NCI-H1694 (cell line): ENCODE results near the gene AKAP13.

ENCODE experiments used
- DNase-seq: peaks from one replicate; lab custom pipeline; 2025; lab: John Stamatoyannopoulos, UW

Gene AKAP13

DNA sequence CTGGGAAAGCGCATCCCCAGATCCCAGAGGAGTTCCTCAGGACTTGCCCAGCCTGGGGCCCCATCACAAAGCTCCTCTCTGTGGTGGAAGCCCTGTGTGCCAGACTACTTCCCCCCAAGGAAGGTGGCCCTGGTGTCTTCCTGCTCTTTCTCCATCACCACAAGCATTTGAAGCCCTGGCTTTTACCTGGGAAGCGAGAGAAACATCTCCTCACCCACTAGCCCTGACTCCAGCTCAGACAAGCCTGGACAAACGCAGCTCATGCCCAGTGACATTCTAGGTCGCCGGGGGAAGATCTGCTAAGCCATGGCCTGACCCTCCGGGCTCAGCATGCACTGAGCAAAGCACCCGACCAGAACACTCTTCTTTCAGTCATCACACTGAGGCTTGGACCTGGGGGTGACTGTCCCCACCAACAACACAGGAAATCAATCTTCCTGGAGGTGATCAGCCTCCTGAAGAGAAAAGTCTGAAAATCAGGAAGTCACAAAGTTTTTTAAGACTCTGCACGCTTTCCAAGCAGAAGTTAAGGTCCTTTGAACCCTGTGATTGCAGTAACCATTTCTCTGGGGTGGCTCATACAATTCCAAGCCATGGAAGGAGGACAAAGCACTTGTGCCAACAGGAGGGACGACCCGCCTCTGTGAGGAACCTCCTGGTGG, 373.5 kb downstream of the AKAP13 start:
- DNase-seq = no peak

DNA sequence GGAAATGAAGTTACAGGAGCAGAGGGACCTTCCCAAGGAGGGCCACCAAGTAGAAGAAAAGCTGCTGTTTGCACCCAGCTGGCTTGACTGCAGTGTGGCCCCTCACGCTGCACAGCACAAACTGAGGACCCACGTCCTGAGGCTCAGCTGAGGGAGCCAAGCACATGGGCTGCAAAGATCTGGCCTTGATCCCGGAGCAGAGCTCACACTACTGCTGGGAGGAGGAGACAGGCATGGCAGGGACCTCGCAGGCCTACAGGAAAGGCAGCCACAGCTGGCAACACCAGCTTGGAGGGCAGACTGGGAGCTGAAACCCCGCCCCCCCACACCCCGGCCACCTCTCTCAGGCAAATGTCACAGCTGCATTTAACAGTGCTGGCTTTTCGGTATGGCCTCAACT, 374.6 kb downstream of the AKAP13 start:
- DNase-seq = peak; percentile 63

DNA sequence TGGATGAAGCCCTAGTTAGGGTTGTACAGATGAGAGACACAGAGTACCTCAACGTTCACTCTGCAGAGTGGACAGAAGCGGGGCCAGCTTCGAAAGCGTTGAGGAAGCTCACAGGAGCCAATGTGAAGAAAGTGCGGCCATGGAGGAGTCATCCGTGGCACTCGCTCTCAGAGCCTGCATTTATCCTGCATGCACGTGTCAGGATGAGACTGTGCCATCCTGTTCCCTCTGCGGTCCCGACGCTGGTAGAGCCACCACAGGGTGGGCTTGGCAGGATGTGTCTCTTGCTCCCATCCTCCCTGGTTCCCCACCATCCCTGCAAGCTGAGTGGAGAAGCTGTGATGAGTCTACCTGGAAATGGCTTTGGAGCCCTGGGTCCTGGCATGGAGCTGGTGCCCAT, 375.1 kb downstream of the AKAP13 start:
- DNase-seq = no peak

DNA sequence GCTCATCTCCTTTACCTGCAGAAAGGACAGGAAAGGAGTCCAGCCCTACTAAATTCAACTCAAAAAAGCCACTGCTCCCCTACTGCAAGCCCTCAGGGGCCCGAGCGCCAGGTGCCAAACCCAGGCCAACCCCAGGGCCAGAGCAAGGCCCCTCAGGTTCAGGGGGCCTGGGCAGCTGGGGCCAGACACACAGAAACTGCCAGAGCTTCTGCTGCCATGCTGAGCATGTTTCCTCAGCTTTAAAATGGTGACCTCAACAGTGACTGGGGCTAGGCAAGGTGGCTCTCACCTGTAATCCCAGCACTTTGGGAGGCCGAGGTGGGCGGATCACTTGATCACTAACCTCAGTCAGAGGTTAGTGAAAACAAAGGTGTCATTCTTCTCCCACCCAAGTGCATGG, 375.5 kb downstream of the AKAP13 start:
- DNase-seq = no peak

DNA sequence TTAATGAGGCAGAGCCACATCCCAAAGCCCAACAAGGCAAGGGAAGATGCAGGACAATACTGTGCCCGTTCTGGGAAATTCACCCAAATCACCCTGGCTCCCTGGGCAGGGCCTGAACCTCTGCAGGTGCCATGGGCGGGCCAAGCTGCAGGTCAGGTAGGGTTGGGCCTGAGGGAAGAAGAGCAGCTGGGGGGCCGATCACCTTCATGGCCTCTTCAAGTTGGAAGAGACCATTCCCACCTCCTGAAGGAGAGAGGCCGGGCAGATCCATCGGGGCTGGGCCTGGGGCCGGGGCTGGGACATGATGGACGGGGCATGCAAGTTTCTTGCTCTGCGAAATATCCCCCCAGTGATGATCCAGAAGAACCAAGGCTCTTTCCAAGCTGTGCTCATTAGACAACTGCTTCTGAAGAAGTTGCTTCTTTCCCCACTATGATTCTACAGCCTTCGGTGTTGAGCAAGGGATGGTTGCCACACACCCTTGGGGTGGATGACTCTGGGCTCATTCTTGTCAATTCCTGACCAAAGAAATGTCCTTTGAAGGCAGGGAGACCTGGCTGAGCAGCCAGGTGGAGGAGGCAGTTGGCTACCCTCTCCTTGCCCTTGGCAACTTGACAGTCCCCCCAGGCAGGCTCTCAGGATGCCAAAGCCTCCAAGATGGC, 376.1 kb downstream of the AKAP13 start:
- no peak for DNase-seq

DNA sequence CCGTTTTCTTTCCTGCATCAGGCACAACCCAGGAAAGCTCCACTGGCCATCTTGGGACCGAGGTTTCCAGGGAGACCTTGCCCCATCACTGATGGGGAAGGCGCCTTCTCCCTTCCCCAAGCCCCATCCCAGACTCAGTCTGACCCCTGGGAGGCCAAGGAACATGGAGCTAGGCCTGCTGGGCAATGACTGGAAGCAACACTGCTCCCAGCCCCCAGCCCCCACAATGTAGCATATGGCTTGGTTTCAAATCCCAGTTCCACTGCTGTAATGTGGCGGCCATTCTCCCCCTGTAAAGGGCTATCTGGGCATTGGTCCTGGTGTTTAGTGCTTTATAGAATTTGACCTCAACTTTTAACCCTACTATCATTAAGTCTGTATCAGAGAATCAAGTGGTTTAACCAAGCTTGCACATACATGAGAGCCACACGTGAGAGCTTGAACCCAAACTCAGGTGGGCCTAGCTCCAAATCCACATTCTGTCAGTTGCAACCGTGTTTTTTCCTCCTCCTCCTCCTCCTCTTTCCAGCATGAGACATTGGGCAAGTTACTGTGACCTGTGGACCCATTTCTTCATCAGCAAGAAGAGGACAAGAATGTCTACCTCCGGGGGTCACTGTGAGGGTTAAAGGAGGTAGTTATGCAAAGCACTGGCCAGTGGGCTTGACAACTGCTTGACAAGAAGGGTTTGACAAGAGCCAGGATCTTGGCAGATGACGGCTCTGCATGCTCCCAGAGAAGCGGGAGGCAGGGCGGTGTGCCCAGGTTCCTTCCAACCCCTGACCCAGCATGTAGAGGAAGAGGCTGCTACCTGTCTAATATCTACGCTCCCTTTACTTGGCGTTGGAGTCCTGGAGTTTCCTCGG, 376.9 kb downstream of the AKAP13 start:
- DNase-seq = no peak

DNA sequence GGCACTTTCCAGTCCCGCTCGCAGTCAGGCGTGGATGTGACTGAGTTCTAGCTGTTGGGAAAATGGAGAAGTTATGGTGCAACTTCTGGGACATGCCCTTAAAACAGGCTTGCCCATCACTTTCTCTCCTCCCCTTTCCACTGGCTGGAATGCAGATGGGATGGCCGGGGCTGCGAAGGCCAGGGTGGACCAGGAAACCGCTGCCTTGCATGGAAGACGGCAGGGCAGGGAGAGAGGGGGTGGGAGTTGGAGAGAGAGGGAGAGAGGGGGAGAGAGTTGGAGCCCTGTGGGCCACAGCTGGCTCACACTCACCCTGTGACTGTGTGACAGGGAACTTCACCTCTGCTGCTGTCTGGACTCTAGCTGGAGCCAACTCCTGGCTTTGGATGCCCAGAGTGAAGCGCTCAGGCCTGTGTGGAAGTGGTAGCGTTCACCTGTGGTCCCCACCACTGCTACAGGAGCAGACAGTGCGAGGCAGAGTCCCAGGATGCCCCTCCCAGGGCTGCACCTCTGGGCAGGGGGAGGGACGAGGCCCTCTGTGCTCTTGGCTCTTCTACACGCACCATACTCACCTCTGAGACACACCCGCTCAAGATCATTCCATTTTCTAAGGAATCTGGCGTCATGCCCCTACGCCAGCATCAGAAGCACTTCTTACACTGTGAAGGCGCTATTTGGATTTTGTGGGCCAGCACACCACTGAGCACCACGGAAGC, 377.7 kb downstream of the AKAP13 start:
- no peak for DNase-seq

DNA sequence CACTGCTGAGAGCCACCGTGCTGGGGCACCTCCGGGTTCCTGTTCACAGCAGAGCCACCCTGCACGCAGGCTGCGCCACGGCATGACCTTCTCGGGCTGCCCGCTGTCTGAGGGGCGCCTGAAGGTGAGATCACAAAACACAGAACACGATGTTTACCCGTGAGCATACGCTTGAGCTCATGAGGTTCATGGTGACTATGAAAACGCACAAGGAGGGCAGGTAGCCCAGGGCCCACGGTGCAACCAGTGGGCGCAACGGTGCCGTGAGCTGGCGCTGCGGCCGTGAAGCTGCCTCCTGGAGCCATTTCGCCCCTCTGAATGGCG, 378.2 kb downstream of the AKAP13 start:
- DNase-seq = no peak

DNA sequence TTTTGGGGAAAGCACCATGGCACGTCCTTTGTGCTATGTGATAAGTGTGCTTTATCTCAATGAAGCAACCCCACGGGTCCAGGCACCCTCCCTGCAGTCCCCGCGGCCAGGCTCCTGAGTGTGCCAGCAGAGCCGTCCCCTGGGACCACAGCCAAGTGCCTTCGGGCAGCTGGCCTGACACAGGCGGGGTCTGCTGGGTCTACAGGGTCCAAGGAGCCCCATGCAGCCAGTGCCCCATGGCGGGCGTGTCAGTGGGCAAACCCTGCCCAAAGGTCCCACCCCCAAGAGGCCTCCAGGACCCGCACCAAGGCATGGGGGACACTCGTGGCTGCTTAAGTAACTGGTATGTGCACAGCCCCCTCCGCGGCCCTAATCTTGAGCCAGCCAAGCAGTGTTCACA, 379.0 kb downstream of the AKAP13 start:
- DNase-seq = no peak

DNA sequence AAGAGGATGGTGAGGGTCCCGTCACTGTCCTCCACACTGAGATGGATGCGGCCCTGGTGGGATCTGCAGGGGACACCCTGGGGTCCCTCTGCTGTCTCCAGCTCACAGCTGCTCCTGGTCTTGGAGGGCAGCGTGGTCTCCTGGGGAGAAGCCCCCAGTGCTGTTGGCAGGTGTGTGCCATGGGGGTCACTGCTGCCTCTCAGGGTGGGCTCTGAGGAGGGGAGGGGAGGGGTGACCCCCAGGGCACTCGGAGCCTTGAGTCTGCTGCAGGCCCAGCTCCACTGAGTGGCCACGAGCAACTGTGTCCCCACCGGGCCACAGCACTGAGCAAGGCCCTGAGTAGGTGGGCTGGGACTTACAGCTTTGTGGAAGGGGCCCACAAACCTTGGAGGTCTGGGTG, 379.6 kb downstream of the AKAP13 start:
- DNase-seq = no peak

DNA sequence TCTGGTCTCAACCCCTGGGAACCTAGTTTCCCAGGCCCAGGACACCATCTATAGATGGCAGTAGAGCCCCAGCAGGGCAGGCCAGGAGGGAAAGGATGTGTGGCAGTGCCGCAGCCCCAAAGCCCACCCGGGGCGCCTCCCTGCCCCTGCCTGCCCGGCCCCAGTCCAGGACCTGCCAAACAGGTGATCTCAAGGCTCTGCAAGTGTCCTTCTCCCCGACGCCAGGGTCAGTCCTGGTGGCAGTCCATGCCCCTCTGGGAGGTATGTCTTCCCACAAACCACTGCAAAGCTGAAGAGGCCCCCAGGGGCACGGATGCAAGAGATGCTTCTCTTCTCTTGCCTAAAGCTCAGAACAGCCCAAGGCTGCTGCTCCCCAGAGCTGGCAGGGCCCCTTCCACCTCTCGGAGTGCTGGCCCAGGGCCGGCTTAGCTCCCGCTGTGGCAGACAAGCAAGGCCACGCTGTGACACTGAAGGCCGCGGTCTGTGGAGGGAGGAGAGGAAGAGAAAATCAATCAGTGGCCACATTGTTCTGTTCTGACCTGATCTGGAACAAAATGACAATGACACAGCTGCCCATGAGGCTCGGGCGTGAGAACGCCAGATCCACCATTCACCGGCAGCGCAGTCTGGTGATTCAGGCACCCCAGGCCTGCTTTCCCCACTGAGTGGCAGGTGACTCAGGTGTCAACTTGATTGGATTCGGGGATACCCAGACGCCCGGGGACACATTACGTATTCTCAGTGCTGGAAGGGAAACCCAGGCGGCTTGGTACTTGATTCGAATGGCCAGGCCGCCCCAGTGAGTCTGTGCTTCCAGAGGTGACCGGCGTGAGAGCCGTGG, 380.3 kb downstream of the AKAP13 start:
- no peak for DNase-seq

DNA sequence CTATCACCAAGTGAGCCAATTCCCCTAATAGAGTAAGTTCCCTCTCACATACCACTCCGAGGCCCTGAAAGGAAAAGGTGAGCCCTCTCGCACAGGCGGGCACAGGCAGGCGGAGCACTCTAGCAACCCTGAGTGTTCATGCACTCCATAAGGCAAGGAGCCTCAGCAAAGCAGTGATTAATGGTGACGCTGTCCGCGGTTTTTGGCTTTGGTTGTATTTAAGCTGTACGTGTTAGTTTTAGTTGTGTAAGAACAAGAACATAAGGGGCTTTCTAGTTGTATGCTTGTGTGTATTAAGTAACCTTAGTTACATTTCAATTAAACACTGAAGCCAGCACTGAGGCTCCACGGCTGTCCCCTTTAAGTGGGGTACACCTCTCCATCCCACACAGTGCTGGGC, 381.2 kb downstream of the AKAP13 start:
- no peak for DNase-seq

DNA sequence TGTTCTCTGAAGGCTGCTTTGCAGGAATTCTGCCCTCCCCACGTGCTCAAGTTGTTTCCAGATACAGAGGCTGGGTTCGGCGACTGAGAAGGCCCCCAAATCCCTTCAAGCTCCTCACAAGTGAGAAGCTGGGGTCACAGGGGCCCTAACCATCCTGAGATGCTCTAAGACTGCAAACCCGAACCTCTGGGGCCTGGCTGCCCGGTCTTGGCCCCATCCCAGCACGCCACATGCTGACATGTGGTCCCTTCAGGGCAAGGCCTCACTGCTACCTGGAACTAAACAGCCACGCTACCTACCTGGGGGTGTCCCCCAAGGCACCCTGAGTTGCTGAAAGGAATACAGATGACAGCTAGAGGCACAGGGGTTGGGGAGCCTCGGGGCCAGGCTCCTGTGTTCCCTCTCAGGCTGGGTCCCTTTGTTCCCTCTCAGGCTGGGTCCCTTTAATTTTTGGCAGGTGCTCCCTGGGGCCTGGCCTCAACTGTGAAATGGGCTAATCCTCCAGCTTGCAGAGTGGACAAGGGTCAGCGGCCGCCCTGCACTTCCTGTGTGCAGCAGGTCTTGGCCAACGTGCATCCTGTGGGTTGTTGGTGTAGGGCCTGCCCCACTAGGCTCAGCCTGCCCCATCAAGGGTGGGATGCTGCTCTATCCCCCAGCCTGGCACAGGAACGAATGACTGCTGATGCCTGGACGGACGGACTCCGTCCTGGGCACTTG, 381.8 kb downstream of the AKAP13 start:
- no peak for DNase-seq

DNA sequence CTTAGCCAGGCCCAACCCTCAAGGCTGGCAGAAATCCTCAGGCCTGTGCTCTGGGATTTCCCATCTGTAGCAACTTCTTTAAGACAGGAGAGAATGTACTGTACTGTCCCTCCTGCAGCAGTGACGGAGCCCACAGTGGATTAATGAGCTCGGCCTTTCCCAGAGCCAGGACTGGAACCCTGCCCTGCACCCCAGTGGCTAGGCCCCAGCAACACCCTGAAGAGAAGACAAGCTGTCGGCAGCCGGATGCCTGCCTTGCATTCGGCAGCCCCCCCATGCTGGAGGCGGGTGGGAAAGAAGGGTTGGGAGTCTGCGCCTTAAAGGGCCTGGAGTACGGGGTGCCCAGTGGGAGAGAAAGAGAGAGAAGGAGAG, 382.3 kb downstream of the AKAP13 start:
- no peak for DNase-seq

DNA sequence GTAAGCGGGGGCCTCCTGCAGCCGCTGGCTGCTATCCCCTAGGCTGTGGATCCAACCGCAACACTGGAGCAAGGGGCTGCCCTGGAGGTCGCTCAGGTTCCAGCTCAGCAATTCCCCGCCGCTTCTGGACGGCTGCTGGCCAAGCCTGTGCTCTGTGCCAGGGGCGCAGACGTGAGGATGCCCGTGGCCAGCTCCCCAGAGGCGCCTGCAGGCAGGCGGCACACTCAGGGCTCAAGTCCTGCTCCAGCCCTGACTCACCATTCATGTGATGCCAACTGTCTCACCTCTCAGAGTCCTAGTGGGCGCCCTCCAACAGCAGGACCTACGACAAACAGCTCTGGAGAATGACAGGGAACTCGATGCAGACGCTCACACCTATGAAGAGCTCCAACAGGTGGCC, 382.8 kb downstream of the AKAP13 start:
- DNase-seq = no peak

DNA sequence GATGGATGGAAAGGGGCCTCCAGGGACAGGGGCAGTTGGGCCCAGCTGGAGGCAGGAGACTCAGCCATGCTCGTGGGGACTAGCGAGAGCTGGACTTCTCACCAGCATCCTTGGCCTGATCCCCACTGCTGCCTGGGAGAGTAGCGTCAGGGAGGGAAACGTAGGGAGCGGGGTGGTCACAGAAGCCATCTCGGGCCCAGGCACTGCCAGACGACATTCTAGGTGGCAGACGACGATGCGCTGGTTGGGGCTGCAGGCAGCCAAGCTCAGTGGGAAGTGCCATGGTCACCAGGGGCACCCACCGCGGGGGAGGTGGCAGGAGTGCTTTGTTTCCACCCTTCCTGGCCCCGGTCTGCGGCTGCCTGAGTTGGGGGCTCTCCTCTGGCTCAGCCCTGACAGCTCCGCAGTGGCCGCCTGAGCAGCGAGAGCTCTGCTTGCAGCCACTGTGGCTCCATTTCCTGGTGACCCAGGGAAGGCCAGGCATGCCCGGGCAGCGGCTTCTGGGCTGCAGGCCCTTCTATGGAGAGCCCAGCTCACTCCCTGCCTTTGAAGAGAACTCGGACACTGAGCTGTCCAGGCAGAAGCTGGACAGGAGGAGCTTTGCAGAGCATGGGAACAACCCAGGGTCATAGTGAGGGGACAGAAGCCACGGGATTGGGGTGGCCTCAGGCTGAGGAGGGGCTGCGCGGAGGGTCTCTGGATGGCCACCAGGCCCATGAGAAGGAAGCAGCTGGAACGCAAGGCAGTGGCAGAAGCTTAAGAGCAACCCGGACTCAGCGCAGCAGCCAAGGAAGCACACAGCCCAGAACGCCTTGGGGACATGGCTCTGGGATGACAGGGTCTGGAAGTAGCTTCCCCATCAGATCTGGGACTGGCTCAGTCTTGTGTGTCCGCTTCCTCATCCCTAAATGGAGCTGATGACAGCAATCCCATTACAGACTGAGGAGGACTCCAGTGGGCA, 383.6 kb downstream of the AKAP13 start:
- no peak for DNase-seq

DNA sequence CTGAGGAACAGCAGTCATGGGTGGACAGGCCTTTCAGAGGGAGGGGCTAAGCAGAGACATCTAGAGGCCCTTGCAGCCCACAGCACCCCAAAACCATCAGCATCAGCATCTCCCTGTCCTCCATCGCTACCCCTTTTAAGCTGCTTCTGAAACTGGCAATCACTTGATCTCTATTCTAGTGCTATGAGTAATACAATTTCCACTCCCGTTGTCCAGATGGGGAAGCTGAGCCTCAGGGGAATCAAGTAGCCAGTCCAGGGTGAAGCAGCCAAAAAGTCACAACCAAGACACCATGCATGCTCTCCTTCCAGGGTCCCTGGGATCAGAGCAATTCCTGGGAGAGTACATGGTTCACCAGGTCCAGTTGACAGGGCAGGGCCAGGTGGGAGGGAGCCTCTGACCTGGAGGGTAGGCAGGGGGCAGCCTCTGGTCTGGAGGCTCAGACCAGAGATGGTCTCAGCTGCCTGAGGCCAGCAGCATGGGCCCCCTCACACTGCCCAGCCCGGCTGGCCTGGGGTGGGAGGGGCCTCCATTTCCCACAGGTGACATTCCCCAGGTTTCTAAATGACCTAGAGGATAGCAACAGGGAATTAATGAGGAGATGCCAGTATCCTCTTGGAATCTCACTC, 384.4 kb downstream of the AKAP13 start:
- DNase-seq = no peak

DNA sequence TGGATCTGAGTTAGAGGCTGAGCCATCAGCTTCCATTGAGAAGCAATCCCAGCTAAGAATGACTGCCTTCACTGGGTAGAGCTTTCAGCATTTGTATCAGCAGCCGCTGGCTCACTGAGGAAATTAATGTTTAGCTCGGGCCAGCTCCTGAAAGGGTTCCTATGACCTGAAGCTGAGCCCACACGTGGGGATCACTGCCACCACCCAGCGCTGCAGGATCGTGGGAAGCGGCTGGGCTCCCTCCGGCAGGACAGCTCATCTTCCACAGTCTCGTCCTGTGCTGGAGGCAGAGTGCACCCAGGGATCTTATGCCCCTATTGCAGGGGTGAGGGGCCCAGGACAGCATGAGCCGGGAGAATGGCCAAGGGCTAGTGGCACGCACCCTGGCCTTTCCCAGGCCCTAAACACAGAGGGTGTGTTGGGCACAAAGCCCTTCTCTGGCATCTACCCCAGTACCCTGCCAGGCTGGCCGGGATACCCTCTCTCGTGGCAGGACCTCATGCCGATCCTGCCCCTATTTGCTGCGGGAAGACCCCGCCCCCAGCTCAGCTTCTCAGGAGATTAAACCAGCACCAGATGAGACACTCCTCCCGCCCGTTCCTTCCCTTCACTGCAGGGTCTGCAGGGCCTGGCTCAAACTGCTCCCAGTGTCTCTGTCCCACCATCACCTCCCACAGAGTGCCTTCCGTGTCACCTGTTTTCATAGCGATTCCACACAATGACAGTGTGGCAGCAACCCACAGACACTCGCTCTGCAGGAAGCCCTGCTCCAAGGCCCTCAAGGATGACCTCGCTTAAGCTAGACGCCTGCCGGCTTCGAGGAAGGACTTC, 385.8 kb downstream of the AKAP13 start:
- DNase-seq = no peak
